GM19025 (cell line): ENCODE data around the gene STOML2.
"Not testable (repeated sequence)": the region's sequence is repeated elsewhere in the genome, so short reads cannot be mapped to it uniquely, and the experiment has no call there.

ENCODE experiments used
- ATAC-seq: cut with Tn5 transposase; IDR thresholded peaks from one replicate; pipeline ENCODE4 v1.9.1; 2021; ENCODE audit warnings: mild to moderate bottlenecking, low read depth, moderate library complexity; ENCODE audit not compliant: unreplicated experiment

Gene STOML2

DNA sequence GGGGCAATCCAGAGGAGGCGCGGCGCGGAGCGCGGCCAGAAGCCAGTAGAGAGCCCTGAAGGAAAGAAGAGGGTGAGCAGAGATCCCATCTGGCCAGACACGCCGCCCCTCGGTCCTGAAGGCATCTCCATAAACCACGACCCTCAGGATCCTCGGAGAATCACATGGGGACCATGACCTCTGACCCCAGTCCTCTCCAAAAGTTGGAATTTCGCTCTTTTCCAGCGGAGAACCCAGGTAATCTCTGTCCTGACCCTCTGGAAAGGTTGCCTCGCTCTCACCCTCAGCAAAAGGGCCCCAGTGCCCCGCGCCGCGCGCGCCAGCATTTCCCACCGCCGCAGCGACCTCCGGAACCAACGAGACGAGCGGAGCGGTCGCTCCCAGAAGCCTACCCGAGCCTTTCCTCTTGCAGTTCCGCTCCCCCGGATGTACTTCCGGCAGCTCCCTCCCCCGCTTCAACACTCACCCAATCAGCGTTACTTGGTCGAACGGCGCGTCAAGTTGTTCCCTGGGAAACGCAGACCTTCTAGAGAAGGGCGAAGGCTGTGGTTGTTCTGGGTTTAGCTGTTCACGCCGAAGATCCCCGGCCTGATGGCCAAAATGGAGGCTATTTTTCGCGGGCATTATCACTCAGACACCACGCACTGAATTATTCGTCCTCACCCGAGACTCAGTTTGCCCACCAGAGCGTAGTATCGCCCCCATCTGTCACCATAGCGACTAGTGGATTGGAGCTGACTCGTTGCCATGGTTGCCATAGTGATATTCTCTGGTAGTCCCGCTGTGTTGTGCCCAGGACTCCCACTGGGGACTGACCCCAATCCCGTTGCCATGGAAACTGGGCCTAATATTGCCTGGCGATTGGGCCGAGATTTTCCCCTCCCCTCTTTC lies at the start of gene STOML2:
Gene STOML2, minus strand, starts transcription at position 363 of the 891 bp plus-strand sequence. Its CDS starts 37 bp downstream, at position 326.
- ATAC-seq, result peak; percentile 95

- not testable (repeated sequence) for ATAC-seq
Measured at GRCh38 chr9:35147941-35148563, 45.1 kb upstream of the STOML2 start.

GRCh38 chr9:35142037-35142436 lies 39.1 kb upstream of the STOML2 start:
- no peak for ATAC-seq

DNA sequence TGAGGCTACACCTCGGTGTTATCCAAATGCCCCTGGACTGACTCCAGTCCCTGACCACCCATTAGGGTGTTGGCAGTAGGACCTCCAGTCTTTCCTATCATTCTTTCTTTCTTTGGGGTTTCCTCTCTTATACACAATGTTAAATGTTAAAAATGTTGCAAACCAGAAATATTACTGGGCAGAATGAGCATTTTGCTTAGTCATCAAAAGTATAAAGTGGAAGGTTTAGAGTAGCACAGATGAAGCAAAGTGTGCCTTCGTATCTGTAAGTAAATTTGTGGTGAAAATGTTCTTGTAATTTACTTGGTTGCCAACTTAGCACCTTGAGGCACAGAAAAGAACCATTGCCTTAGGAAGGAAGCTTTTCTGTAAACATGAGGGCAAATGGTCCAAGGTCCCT lies 37.2 kb upstream of the STOML2 start:
- ATAC-seq, result no peak

- ATAC-seq, result no peak
Measured at GRCh38 chr9:35136866-35137265, 33.9 kb upstream of the STOML2 start.

DNA sequence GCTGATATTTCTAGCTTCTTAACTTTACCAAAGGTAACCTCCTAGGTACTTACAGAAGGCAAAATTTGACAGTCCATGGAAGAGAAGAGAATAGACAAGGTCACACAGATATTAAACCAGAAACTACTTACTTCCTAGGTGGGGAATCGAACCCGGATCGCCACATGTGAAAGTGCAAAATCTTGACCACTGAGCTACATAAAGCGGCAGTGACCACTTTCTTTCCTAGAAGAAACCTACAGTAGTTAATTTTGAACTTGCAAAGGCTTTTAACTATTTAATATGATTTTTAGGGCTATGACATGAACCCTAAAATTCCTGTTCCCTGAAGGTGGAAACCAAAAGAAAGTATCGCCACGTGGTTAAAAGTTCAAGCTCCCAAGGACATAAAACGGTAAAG lies 33.1 kb upstream of the STOML2 start:
- no peak for ATAC-seq

DNA sequence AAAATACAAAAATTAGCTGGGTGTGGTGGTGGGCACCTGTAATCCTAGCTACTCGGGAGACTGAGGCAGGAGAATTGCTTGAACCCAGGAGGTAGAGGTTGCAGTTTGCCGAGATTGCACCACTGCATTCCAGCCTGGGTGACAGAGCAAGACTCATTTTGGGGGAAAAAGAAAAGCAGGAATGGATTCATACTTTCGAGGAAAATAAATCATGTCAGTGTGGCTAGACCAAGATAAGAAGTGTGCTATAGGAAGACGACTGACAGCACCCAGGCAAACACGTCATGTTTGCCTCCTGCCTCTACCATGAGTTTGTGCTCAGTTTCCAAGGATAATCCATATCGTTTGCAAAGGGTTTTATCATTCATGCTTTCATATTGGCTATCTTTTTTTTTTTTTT lies 32.0 kb upstream of the STOML2 start:
- ATAC-seq, result no peak

- ATAC-seq, result peak; percentile 38
Measured at GRCh38 chr9:35116898-35117551, 14.1 kb upstream of the STOML2 start.

DNA sequence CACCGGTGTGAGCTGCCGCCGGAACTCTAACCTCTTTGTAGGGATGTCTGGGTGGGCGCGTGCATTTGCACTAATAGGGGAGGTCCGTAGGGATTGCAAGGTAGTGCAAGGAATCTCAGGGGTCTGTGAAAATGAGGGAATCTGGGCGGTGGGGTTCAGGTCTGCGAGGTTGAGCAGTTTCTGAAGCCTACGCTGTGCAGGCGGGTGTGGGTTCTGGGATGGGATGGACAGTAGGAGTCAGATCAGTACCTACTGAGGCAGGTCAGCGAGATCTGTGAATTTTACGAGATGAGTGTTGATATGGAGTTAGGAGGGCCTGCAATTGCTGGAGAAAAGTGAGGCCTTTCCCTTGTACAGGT lies 13.6 kb upstream of the STOML2 start:
- no peak for ATAC-seq

DNA sequence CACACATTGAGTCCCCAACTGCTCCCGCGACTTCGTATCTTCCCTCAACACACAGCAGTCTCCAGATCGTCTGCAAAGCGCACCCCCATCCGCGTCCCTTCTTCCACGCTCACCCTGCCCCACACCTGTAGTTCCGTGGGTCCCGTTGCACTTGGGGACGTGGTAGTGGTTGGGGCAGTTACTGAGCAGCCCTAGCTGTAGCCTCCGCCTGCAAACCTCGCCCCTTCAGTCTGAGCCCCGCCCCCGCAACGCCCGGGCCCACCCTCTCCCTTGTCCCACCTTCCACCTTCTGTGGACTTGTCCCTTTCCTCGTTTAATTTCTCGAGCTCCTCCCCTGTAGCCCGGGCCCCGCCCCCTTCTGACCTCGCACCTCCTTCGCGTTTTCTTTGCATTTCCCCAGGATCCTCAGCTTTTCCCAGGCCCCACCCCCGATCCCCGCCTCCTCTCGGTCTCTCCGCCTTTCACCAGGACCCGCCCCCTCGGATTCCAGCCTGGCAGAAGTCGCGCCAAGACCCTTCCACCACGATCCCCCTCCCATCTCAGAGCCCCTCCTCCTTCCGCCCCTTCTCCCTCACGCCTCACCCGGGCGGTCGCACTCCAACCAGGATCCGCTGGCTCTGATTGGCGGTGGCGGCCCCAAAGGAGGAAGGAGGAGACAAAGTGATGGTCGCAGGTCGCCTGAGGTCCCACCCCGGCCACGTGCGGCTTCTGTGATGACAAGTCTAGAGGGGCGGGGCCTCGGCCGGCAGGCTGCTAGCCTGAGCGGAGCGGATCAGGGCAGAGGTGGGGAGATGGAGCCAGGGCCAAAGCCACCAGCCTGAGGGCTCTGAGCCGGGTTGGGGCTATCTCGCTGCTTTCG lies 13.0 kb upstream of the STOML2 start, which contains the start of gene ATOSB:
Gene ATOSB, minus strand, starts transcription at position 183 of the 859 bp plus-strand sequence. CDS start 7,588 bp downstream, outside the sequence.
- ATAC-seq, result peak; percentile 46

DNA sequence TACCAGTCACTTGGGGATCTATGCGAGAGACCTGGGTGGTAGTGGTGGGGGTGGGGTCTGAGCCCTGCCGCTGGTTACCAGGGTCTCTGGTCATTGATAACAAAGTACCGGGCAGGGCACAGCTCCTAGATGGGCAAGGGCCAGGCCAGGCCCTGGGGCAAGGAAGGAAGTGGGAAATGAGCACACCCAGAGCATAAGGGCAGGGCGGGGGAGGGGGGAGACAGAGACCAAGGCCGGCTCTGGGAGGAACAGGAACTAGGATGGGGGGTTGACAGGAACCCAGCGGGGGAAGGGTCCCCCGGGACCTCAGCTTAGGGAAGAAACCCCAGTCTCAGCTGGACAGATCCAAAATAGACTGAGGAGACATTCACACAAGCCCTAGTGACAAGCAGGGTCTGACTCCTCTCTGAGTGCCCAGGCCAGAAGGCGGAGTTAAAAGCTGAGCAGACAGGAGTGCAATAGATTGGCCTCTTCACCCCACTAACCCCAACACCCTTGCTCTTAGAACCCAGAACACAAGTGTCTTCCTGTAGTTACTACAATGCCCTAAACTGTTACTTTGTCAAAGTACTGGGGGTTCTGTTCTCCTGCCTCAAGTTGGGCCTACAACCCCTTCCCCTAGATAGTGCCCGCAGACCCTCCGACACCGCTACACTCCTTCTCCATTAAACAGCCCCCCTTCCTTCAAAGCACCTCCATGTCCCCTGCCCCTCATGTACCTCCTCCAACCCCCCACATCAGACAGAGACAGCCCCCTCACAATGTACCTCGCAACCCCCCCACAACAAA lies 12.1 kb upstream of the STOML2 start:
- ATAC-seq, result no peak

DNA sequence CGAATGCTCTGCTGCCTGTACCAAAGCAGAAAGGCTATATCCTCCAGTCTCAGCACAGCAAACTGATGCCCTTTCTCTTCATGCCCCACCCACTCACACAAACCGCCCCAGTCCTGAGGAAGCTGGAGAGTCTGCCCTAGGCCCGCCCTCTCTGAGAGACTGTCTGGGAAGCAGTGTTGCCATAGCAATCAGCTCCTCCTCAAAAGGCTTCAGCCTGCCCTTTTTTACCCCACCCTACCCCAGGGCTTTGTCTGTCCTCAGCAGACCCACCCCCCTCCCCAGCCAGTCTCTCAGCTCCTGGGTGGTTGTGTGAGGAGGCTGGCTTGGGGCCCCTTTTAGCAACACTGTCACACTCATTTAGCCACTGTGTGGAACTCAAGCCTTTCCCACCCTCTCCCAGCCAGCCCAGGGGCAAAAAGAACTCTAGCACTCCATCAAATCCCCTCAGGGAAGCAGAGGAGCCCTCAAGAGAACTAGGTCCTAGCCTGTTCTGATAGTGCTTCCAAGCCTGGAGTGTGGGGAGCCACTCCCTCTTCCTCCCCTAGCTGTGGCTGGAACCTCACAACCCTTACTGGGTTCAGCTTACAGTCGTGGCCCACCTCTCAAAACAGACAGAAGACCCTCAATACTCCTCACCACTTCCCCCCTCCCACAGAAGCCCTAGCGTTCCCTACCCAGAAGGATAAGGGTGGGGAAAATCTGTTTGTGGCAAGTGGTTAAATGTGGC lies 11.3 kb upstream of the STOML2 start:
- ATAC-seq, result no peak

DNA sequence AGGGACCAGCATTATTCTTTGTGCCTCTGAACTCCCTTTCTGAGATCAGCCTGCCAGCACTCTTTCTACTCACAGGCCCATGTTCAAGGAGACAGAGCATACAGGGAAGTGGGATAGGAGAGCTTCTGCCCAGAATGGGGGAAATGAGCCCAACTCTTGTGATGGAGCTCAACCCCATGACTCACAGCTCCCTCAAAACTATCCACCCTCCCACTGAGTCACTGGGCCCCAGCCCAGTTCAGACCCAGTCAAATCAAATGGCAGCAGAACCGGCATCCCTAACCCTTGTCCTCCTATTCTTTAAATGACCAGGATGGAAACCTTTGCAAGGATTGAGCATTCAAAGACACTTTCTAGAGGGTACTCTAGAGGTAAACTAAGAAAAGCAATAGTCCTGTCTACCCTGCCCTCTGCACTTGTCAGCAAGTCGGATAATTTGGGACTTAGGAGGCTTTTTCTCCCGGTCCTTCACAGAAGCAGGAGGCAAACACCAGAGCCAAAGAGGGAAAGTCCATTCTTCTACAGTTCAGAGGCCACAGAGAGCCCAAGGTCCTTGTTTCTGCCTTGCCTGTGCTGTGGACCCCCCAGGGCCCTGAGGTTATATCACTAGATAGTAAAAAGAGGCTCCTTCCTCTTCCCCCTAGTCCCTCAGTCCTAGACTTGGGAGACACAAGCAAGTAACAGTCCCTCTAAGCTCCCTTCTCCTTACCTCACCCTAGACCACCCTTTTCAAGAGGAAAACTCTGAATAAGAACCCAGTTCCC lies 9.5 kb upstream of the STOML2 start:
- ATAC-seq, result no peak

DNA sequence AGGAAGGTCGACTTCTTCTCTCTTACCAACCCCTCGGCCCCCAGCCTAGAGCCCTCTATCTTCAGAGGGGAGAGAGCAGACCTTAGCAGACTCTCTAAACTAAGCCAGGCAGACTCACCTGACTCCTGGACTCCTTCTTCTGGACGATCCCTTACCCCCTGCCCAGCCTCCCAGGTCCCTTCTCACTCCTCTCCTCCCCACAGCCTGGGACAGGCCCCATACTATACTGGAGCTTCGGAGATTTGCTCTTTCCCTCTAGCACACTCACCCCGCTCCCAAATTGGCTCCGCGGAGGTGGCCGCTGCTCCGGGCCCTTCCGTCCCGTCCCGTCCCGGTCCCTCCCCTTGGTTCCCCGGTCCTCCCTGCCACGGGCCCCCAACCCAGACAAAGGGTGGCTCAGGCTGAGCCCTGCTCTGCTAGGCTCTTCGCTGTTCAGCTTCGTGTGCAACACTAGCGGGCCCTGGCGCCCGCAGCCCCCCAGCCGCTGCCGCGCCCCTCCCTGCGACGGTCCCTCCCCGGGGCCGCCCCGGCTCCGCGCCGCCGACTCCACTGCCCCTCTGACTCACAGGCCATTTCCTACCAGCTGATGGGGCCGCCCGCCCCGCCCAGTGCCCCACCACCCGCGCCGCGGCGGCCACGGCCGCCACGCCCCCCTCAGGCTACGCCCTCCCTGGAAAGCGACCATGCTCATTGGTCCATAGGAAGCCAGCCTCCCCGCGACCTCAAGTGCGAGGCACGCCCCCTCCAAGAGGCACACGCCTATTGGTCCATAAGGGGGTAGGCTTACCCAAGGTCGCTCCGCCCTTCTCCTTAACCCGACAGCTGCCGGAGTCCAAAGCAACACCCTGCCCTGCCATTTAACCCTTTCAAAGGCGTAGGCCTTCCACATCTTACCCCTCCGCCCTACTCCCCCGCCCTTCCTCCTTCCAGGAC lies 8.3 kb upstream of the STOML2 start:
- ATAC-seq, result peak; percentile 82

GRCh38 chr9:35110327-35110761 lies 7.4 kb upstream of the STOML2 start:
- no peak for ATAC-seq

DNA sequence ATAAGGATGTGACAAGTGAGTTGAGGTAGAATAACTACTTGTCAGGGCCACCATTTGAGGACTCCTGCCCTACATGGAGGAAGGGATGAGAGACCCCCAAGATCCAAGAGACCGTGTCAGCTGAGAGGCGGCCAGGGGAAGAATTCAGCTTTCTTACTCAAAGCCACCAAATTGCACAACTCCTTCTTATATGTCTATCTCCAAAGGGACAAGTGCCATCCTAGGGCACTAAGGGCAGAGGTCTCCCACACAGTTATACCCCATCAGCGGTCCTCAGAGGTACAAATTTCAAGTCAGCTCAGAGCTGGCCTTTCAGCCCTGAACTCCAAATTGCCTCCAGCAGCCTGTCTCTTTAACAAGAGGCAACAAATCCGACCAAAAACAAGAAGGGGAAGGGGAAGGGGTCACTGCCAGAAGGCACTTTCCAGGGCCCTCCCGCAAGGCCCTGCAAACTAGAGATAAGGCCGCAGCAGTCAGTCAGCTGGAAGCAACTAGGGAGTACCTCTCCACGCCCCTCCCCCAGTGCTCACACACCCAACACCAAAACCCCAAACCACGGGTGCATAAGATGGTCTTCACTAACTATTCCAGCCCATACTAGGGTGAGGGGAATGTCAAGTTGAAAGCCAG lies 6.1 kb upstream of the STOML2 start:
- ATAC-seq, result no peak

GRCh38 chr9:35108461-35108860 lies 5.5 kb upstream of the STOML2 start:
- ATAC-seq, result no peak
